ENCODE measurements around the gene DHX30.
"Not testable (repeated sequence)": the region's sequence is repeated elsewhere in the genome, so short reads cannot be mapped to it uniquely, and the experiment has no call there.

Gene DHX30

DNA sequence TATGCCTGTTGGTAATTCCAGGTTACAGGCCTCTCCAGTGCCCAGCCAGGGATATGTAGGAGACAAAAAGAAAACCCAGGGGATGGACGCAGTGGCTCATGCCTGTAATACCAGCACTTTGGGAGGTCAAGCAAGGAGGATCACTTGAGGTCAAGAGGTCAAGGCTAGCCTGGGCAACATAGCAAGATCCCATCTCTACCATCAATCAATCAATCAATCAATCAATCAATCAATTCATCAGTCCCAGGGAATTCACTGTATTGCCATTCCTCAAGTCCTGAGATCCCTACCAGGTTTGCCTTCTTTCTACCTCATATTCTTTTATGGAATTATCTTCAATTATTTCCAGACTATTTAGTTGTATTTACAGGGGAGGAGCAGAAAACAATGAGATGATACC lies 82.2 kb downstream of the DHX30 start:
- no peak for DNase-seq

- not testable (repeated sequence) for DNase-seq
Observed at GRCh38 chr3:47887991-47888390, 85.1 kb downstream of the DHX30 start.

GRCh38 chr3:47888986-47889757 lies 86.2 kb downstream of the DHX30 start:
- no peak for DNase-seq

DNA sequence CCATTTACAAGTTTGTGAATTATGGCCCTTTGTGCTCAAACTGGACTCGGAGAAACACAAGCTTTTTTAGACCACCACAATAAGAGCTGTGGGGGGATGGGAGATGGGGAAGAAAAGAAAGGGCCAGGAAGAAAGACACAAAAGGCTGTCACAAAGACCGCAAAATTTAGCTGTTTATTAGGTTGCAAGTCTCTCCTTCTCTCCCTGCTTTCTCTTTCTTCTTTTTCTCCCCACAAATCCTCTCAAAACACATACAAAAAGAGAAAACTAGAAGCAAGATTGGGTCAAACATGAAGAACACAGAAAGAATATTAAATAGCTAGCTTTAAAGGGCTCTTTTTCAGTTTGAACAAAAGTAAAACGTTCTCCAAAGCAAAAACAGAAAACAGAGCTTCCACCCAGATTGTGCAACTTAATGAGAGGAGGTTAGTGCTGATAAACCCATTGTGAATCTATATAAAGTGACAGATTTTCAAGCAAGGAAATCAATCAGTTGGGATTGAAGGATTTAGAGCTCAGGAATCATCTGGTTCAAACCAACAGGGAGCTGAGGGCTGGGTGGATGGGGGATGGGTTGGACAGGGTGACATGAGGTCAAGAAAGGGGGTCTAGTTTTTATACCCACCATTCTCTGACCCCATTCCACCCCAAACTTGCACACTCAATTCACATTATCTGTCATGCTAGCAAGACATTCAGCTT lies 87.3 kb downstream of the DHX30 start:
- peak; percentile 94 for DNase-seq

- peak; percentile 94 for DNase-seq
Observed at GRCh38 chr3:47890828-47891612, 88.1 kb downstream of the DHX30 start.

- DNase-seq = no peak
Observed at GRCh38 chr3:47891613-47892005, 88.7 kb downstream of the DHX30 start.

DNA sequence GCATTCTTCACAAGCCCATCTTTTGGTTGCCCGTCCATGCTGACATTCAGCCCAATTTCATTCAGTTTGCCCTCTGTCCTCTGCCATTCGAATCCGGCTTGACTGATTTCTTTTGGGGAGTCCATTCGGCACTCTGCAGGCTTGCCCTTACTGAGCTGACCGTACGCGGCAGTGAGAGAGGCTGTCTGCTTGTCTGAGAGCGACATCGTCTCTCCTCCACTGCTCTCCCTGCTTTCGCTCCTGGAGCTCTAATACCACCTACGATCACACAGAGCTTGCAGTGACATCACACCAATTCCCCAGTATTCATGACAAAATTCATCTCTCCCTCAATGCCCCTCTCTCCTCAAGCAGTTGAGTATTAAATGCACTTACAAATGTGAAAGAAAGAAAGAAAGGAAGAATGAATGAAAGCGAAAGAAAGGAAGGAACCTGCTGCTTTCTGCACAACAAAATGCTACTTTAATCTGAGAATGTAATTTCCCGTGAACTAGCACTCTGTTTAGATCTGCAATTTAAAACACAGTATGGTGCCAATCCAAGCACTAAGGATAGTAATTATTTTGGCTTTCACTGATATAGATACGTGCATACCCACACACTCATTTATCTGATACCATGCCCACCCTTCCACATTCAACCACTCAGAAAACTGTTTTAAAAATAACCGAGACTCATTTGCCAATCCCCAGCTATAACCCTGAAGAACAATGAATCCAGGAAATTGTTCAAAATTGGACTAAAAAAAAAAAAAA lies 89.5 kb downstream of the DHX30 start:
- DNase-seq = no peak

DNA sequence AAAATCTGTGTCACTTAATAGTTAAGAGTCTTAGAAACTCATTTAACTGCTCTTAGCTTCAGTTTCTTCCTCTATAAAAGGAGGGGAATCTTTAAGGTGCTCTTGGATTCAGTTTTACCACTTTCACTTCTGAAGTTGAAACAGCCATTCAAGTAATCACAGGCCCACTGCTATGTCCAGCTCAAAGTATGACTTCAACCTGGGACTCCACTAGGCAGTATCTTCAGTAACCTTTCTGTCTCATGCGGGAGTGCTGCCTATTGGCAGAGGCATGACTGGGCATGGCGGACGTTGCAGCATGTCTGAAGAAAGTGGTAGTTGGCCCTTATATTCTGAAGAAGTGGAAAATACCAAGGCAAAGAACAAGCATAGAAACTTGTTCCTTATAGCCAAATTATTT lies 92.3 kb downstream of the DHX30 start:
- DNase-seq = no peak

- DNase-seq = no peak
Observed at GRCh38 chr3:47896736-47897135, 93.8 kb downstream of the DHX30 start.

- no peak for DNase-seq
Observed at GRCh38 chr3:47897954-47898353, 95.0 kb downstream of the DHX30 start.

DNA sequence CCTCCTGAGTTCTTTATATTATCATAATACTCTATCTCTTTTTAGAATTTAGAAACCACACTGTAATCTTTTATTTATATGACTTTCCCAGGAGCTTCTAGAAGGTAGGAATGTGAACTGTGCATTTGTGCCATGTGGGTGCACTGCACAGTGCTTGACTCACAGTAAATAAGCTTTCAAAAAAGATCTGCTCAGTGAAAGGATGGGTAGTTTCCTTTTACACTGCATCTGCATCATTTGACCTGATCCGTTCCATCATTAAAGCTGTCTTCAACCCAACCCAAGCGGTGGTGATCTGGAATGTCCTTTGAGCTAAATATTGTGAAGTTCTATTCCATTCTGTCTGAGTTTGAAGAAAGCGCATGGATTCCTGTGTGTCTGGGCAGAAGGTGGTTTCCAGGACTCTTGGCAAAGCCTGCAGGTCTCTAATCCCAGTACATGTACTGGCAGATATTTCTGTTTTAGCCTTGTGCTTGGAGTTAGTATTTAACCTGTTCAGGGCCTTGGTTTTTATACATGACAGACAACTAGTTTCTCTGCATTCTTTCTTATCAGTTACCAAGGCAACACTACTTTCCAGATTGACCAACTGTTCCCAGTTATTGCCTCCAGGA lies 96.7 kb downstream of the DHX30 start:
- no peak for DNase-seq
